ENCODE results near the gene EDARADD. TPM values are rescaled to one million over a fixed set of nuclear protein-coding genes. Genes with fewer than 3 reads are reported as not detected.

Gene EDARADD
- total RNA-seq, 1 donor from 2014 or later: 0.98 TPM

GRCh38 chr1:236429715-236430274, 35.7 kb downstream of the EDARADD start:
- H3K4me3 Mint-ChIP-seq (ENCODE audit: unreplicated experiment): no peak overlapping the region
- H3K27me3 Mint-ChIP-seq (ENCODE audit: unreplicated experiment): no peaks in the 10 kb centered on the region
- no peaks in the 10 kb centered on the region for H3K4me1 Mint-ChIP-seq (ENCODE audit: low read depth, unreplicated experiment)
- peaks cover 3% of the 10 kb centered on the region for H3K9me3 Mint-ChIP-seq (ENCODE audit: unreplicated experiment)
- H3K36me3 Mint-ChIP-seq (ENCODE audit: unreplicated experiment): peaks cover 5% of the 10 kb centered on the region
- no peak overlapping the region for H3K27ac Mint-ChIP-seq (ENCODE audit: unreplicated experiment)
- no peak for DNase-seq
- no peak for TF ChIP-seq CTCF (IDR thresholded peaks at IDR 0.05; ENCODE audit: partially characterized antibody, unreplicated experiment)

GRCh38 chr1:236433819-236434315, 39.8 kb downstream of the EDARADD start:
- Mint-ChIP-seq H3K27ac (ENCODE audit: unreplicated experiment) (no peak overlapping the region), H3K4me1 (ENCODE audit: low read depth, unreplicated experiment) (no peaks in the 10 kb centered on the region), H3K36me3 (ENCODE audit: unreplicated experiment) (peaks cover 9% of the 10 kb centered on the region), H3K4me3 (ENCODE audit: unreplicated experiment) (no peak overlapping the region), H3K9me3 (ENCODE audit: unreplicated experiment) (peaks cover 5% of the 10 kb centered on the region), H3K27me3 (ENCODE audit: unreplicated experiment) (no peaks in the 10 kb centered on the region)
- TF ChIP-seq CTCF (IDR thresholded peaks at IDR 0.05; ENCODE audit: partially characterized antibody, unreplicated experiment): no peak
- no peak for DNase-seq

- no peaks in the 10 kb centered on the region for H3K4me1 Mint-ChIP-seq (ENCODE audit: low read depth, unreplicated experiment)
- no peaks in the 10 kb centered on the region for H3K27me3 Mint-ChIP-seq (ENCODE audit: unreplicated experiment)
- H3K36me3 Mint-ChIP-seq (ENCODE audit: unreplicated experiment): peaks cover 10% of the 10 kb centered on the region
- TF ChIP-seq CTCF (IDR thresholded peaks at IDR 0.05; ENCODE audit: partially characterized antibody, unreplicated experiment): no peak
- no peak for DNase-seq
- no peak overlapping the region for H3K4me3 Mint-ChIP-seq (ENCODE audit: unreplicated experiment)
- H3K27ac Mint-ChIP-seq (ENCODE audit: unreplicated experiment): no peak overlapping the region
- H3K9me3 Mint-ChIP-seq (ENCODE audit: unreplicated experiment): peaks cover 8% of the 10 kb centered on the region
These were observed 44.5 kb downstream of the EDARADD start for GRCh38 chr1:236438614-236439013.

- H3K4me3 Mint-ChIP-seq (ENCODE audit: unreplicated experiment): no peak overlapping the region
- no peaks in the 10 kb centered on the region for H3K27me3 Mint-ChIP-seq (ENCODE audit: unreplicated experiment)
- H3K27ac Mint-ChIP-seq (ENCODE audit: unreplicated experiment): no peak overlapping the region
These were observed 46.3 kb downstream of the EDARADD start for GRCh38 chr1:236440373-236440772.

More at GRCh38 chr1:236440373-236440772, 46.3 kb downstream of the EDARADD start:
- Mint-ChIP-seq H3K4me1 (ENCODE audit: low read depth, unreplicated experiment) (no peaks in the 10 kb centered on the region), H3K36me3 (ENCODE audit: unreplicated experiment) (peaks cover 15% of the 10 kb centered on the region), H3K9me3 (ENCODE audit: unreplicated experiment) (peaks cover 8% of the 10 kb centered on the region)
- TF ChIP-seq CTCF (IDR thresholded peaks at IDR 0.05; ENCODE audit: partially characterized antibody, unreplicated experiment): no peak
- no peak for DNase-seq

Data from glutamatergic neuron (in vitro differentiated cells).